GM18520 (cell line): ENCODE measurements around the gene SPTLC3.
A peak's percentile ranks its signal among the peaks of the same experiment; 100 is the strongest.

Experiments
- ATAC-seq: cut with Tn5 transposase; IDR thresholded peaks from one replicate; pipeline ENCODE4 v1.9.1; 2021; ENCODE audit not compliant: unreplicated experiment

SPTLC3 gene

DNA sequence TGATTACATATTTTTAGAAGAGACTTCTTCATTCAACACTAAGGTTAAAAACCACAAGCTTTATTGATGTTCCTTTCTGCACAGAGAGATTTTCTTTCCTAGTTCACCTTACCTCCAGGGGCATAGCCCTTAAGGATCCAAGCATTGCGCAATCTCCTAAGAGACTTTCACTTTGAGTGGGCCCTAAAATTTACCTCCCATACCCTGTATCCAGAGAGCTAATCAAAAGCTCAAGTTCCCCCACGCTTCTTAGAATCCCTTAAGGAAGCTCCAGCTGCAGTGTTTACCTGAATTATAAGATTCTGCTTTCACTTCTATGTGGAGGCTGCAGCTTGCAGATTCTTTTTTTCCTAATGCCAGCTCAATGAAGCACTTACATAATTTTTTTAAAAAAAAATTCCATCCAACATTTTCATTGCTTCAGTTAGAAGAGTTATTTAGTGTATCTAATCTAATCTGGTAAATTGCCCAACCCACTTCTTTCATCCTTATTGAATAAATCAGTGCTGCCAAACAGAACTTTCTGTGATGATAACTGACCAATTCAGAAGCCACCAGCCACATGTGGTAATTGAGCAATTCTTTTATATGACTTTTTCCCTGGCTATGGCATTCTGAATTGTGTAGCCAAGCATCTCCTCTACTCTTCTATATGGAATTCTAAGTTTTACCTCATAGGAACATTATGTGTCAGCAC lies 24.6 kb upstream of the SPTLC3 start:
- ATAC-seq, result no peak

DNA sequence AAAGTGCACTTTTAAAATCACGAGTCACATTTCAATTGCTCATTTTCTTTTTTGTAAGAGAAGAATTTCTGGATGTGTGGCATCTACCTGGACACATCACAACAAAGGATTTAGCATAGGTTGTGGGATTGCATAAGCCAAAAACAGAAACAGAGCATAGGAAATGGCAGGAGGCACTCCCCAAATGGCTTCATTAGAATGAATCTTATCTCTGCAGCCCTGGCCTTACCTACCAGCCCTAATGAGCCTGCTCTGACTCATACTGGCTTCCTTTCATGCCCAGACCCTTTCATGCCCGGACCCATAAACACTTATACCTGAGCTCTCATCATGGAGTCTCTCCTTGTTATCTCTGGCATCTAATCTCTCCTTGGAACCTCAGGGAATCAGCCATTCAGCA lies 23.9 kb upstream of the SPTLC3 start:
- no peak for ATAC-seq

DNA sequence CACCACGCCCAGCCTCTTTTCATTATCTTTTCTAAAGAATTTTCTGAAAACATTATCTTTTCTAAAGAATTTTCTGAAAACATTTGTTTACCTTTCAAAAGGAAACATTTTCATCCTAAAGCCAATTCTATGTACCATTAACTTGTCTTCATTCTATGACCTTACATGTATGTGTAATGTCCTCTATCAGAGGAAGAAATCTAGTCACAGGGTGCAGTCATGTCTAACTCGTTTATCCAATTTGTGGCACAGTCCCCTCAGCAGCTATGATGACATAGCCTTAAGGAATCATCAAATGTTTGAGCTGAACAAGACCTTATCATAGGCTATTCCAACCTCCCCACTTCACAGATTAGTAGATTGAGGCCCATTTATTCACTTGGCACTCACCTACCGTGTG lies 21.5 kb upstream of the SPTLC3 start:
- ATAC-seq, result no peak

DNA sequence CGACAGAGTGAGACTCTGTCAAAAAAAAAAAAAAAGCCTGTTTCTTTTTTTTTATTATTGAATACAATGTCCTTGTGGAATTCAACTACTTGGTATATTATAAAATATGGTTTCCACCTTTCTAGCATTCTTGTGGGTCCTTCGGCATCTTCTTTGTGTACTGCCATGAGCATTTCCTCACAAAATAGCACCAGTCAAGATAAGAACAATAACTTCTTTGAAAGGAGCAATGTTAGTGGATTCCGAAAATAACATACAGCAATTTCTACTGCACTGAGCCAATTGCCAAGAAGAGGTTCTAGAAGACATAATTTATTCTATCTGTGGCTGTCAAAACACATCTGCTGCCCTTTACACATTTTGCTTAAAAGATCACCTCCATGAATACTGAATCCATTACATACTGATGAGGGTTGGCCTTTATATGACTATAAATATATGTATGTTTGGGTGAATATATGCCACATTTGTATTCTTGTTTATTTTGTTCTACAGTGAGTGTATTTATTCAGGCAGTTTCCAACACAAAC lies 19.1 kb upstream of the SPTLC3 start:
- ATAC-seq, result no peak

DNA sequence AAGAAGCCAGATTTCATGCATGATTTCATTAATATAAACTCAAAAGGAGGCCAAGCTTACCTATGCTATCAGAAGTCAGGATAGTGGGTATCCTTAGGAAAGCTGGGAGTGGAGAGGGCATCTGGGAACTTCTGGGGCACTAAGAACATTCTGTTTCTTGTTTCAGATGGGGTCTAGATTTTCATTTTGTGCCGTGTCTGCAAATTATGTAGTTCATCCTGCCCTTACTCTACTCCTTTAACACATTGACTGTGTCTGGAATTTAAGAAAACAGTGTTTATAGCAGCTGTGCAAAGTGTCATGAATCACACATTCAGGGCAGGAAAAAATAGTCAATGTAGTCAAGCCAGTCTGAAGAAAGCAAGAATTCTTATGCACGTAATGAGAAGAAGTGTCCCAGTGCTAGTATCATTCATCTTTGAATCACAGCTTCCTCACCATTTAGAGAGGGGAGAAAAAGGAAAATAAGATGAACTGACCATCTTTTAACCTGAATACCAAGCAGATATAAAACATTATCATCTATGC lies 11.6 kb upstream of the SPTLC3 start:
- ATAC-seq, result no peak

- no peak for ATAC-seq
These were observed 10.7 kb upstream of the SPTLC3 start for GRCh38 chr20:12998046-12998445.

GRCh38 chr20:12999201-12999600 lies 9.6 kb upstream of the SPTLC3 start:
- ATAC-seq, result no peak

DNA sequence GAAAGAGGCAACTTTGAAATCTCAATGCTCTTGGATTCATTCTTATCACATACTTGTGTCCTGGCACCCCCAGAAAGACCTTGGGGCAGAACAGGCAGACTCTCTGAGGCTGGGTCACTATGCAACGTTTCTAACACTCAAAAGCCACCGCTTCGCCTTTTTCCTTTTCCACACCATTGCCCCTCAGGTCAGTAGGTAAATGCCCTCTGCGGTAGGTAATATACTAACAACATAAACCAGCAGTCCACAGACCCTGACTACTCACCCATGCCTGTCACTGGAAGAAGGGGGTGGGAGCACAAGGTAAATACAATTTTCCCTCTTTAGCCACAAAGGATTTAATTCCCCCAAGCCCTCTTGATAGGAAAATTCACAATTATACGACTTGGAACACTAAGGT lies 6.5 kb upstream of the SPTLC3 start:
- ATAC-seq, result no peak

- no peak for ATAC-seq
These were observed 1.9 kb upstream of the SPTLC3 start for GRCh38 chr20:13006825-13007224.

- no peak for ATAC-seq
These were observed 1.2 kb upstream of the SPTLC3 start for GRCh38 chr20:13007596-13007995.

GRCh38 chr20:13009682-13010406 lies 1.1 kb downstream of the SPTLC3 start:
- ATAC-seq, result peak; percentile 86

- ATAC-seq, result no peak
These were observed 4.1 kb downstream of the SPTLC3 start for GRCh38 chr20:13012886-13013285.

- ATAC-seq, result no peak
These were observed 4.6 kb downstream of the SPTLC3 start for GRCh38 chr20:13013411-13013810.

DNA sequence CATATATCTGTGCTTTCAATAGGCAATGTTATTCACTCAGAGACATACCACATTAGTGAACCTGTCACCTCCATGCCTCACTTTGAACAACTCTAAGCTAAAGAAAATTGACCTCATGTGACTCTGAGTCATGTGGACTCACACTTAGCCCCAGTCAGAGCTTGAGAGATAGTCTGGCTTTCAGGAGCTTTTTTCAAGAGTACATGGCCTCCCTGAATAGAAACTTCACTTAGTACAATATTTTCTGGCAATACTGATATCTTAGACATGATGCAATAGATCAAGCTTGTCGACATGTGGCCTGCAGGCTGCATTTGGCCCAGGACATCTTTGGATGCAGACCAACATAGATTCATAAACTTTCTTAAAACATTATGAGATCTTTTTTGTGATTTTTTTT lies 8.5 kb downstream of the SPTLC3 start:
- ATAC-seq, result no peak

- no peak for ATAC-seq
These were observed 9.2 kb downstream of the SPTLC3 start for GRCh38 chr20:13017883-13018535.

DNA sequence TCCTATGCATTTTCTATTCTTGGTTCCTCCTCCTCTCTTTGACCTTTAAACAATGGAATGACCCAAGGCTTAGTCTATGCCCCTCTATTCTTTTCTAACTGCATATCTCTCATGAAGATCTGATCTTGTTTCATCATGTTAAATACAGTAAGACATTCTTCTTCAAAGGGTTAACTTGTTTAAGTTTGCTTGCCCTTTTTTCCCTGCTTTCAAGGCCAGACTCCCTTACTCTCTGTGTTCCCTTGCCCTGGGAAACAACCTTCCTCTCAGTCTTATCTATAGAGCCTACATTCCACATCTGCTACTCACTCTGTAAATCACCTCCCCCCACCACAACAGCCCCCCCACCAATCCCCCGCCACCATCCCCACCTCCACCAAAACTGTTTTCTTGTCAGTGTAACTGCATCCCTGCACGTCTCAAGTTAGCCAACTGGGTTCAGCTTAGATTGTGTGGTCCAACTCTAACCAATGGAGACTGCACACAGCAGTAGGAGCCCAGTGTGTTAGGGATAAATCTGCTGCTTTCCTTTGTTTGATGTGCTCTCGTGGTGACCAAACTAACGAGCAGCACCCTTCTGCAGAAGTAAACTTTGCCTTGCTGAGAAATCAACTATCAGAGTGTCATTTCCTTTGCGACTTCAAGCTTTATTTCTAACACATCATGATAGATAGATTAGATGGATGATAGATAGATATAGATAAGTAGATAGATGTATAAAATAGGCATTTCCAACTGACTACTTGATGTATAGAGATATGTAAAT lies 12.6 kb downstream of the SPTLC3 start:
- no peak for ATAC-seq

DNA sequence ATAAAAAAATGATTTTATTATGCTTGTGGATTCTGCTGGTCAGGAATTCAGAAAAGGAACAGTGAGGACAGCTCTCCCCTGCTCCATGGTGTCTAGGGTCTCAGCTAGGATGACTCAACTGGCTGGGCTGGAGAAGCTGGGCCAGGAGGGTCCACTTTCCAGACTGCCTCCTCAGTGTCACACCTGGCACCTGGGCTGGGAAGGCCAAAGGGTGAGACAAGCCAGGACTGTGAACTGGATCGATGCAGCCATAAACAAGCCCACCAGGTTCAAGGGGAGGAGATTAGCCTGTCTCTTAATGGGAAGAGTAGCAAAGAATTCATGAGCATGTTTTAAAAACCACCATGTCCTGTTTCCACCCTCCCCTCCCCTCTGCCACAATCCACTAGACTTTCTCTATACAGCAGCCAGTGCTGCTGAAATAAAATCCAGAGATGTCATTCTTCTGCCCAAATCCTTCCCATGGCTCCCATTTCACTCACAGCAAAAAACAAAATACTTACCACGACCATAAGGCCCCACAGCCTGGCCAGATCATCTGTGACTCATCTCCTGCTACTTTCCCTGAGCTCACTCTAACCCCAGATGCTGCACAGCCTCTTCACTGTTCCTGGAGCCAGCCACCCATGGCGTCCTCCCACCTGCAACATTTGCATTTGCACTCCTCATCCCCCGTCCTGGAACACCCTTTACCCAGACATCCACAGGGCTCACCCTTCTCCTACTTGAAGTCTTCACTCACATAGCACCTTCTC lies 13.8 kb downstream of the SPTLC3 start:
- no peak for ATAC-seq

DNA sequence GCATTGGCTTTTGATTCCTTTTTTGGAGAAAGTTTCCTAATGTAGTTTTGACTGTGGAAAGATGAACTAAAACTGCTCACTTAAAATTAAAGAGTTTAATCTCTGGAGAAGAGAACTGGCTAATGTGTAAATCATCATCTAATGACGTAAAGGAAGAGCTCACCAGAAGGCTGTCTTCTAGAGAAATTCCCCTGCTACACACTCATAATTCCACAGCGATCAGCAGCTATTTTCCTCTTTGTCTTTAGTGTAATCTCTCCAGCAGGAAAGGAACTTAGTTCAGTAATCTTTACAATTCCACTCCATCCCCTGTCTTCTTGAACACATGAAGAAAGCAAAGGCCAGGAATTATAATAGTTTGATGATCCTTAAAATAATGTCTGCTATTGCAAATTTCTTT lies 15.8 kb downstream of the SPTLC3 start:
- ATAC-seq, result no peak

- no peak for ATAC-seq
These were observed 16.4 kb downstream of the SPTLC3 start for GRCh38 chr20:13025181-13025580.

GRCh38 chr20:13028001-13028400 lies 19.2 kb downstream of the SPTLC3 start:
- no peak for ATAC-seq
